Measurements from ENCODE around the gene RNASE11.
"Not testable (repeated sequence)": the region's sequence is repeated elsewhere in the genome, so short reads cannot be mapped to it uniquely, and the experiment has no call there.

RNASE11 gene

GRCh38 chr14:20578325-20578724, 9.5 kb downstream of the RNASE11 start:
- no peak for DNase-seq

GRCh38 chr14:20572382-20572990, 15.3 kb downstream of the RNASE11 start:
- not testable (repeated sequence) for DNase-seq

GRCh38 chr14:20570720-20571119, 17.1 kb downstream of the RNASE11 start:
- DNase-seq = not testable (repeated sequence)

- DNase-seq = not testable (repeated sequence)
Observed at GRCh38 chr14:20569865-20570264, 17.9 kb downstream of the RNASE11 start.

- no peak for DNase-seq
Observed at GRCh38 chr14:20569066-20569465, 18.7 kb downstream of the RNASE11 start.

- DNase-seq = no peak
Observed at GRCh38 chr14:20568393-20568792, 19.4 kb downstream of the RNASE11 start.

- not testable (repeated sequence) for DNase-seq
Observed at GRCh38 chr14:20567199-20567598, 20.6 kb downstream of the RNASE11 start.

- DNase-seq = no peak
Observed at GRCh38 chr14:20564501-20564997, 23.3 kb downstream of the RNASE11 start.

- no peak for DNase-seq
Observed at GRCh38 chr14:20563971-20564370, 23.8 kb downstream of the RNASE11 start.

- DNase-seq = no peak
Observed at GRCh38 chr14:20560961-20561360, 26.8 kb downstream of the RNASE11 start, which contains the start of gene RNASE9. Gene RNASE9 (minus strand): TSS chr14:20561047.

GRCh38 chr14:20559461-20559904, 28.3 kb downstream of the RNASE11 start:
- DNase-seq = no peak

GRCh38 chr14:20557212-20557542, 30.6 kb downstream of the RNASE11 start:
- no peak for DNase-seq

GRCh38 chr14:20556500-20557211, 31.1 kb downstream of the RNASE11 start:
- DNase-seq = no peak

- DNase-seq = no peak
Observed at GRCh38 chr14:20555845-20556244, 32.0 kb downstream of the RNASE11 start.

GRCh38 chr14:20553024-20553423, 34.8 kb downstream of the RNASE11 start:
- DNase-seq = no peak

- DNase-seq = no peak
Observed at GRCh38 chr14:20551606-20552005, 36.2 kb downstream of the RNASE11 start.

GRCh38 chr14:20550926-20551325, 36.9 kb downstream of the RNASE11 start:
- no peak for DNase-seq

GRCh38 chr14:20548414-20549158, 39.2 kb downstream of the RNASE11 start:
- no peak for DNase-seq

- no peak for DNase-seq
Observed at GRCh38 chr14:20546877-20547276, 40.9 kb downstream of the RNASE11 start.

GRCh38 chr14:20539906-20540305, 47.9 kb downstream of the RNASE11 start:
- DNase-seq = no peak
